Measurements from ENCODE around the gene COL8A2. TPM values are rescaled to one million over a fixed set of nuclear protein-coding genes. Genes with fewer than 3 reads are reported as not detected.

Gene COL8A2
- total RNA-seq, 2 donors from 2014 or later = 0.18 to 0.40 TPM

DNA sequence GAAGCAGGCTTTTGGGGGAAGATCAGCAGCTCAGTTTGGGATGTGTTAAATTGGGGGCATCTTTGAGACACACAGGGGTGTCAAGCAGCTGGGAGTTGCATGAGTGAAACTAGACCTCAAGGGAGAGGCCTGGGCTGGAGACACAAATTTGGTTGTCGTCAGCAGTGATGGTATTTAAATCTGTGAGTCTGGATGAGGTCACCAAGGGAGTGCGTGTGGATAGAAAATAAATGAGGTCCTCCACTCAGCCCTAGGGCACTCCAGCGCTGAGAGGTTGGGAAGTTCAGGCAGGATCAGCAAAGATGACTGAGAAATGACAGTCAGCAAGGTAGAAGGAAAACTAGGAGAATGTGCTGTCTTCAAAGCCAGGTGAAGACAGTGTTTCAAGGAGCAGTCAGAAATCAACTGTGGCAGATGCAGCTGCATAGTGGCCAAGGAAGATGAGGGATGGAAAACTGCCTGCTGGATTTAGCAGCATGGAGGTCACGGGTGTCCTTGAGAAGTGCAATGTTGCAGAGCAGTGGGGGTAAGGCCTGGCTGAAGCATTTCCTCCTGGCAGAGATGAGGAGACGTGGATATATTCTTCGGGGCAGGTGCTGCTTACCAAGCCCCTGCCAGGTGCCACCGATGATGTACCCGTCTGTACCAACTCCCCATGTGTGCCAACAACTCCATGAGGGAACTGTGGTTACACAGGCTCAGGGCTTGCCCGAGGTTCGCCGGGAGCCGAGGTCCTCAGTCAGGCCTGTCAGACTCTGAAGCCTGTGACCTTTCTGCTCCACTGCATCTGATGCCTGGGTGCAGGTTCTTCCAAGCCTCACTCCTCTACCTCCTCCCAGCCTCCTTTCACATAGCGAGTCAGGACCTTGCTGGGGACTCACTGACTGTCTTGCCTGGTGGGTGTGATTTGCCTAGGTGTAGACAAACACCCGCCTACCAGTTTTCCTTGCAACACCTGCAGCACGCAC, 42.2 kb upstream of the COL8A2 start:
- Histone ChIP-seq H3K4me3 (ENCODE audit: low read length) (no peak overlapping the region), H3K27ac (ENCODE audit: low read depth, low read length) (no peak overlapping the region), H3K27me3 (ENCODE audit: control insufficient read depth, insufficient read depth, low read length, poor library complexity, severe bottlenecking) (no peaks in the 10 kb centered on the region), H3K4me1 (ENCODE audit: control insufficient read depth, insufficient read depth, low read length) (peaks cover 3% of the 10 kb centered on the region), H3K36me3 (ENCODE audit: control insufficient read depth, insufficient read depth, low read length) (peaks cover 63% of the 10 kb centered on the region), H3K9ac (ENCODE audit: extremely low read depth, low read length, poor library complexity, severe bottlenecking) (no peak overlapping the region), H3K9me3 (ENCODE audit: control insufficient read depth, low read length) (no peaks in the 10 kb centered on the region)
- Mint-ChIP-seq H3K27me3 (ENCODE audit: insufficient read depth) (no peaks in the 10 kb centered on the region), H3K36me3 (ENCODE audit: low read depth) (peaks cover 50% of the 10 kb centered on the region), H3K27ac (peak overlapping the region; percentile 21), H3K4me1 (peaks cover 33% of the 10 kb centered on the region), H3K9me3 (no peaks in the 10 kb centered on the region), H3K4me3 (no peak overlapping the region)
- TF ChIP-seq, protein P1, sequence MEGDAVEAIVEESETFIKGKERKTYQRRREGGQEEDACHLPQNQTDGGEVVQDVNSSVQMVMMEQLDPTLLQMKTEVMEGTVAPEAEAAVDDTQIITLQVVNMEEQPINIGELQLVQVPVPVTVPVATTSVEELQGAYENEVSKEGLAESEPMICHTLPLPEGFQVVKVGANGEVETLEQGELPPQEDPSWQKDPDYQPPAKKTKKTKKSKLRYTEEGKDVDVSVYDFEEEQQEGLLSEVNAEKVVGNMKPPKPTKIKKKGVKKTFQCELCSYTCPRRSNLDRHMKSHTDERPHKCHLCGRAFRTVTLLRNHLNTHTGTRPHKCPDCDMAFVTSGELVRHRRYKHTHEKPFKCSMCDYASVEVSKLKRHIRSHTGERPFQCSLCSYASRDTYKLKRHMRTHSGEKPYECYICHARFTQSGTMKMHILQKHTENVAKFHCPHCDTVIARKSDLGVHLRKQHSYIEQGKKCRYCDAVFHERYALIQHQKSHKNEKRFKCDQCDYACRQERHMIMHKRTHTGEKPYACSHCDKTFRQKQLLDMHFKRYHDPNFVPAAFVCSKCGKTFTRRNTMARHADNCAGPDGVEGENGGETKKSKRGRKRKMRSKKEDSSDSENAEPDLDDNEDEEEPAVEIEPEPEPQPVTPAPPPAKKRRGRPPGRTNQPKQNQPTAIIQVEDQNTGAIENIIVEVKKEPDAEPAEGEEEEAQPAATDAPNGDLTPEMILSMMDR (conservative IDR thresholded peaks at IDR 0.05) = no peak
- 93 to 94% methylated on average over 12 to 15 of the region's 15 CpGs for WGBS, 2 experiments (ENCODE audit: insufficient coverage in 1 of 2, insufficient read length in 1 of 2)
- no peak for DNase-seq

DNA sequence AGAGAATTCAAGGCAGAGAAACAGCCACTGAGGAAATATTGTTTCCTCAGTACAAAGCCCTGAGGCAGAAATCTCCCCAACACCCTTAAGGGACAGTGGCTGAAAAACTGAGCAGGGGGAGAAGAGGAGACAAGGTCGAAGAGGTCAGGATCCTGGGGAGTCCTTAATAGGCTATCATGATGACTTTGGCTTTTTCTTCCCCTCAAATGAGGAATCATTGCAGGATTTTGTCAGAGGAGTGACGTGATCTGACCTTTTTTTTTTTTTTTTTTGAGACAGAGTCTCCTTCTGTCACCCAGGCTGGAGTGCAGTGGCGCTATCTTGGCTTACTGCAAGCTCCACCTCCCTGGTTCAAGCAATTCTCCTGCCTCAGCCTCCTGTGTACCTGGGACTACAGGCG, 41.1 kb upstream of the COL8A2 start:
- Mint-ChIP-seq H3K27me3 (ENCODE audit: insufficient read depth) (no peaks in the 10 kb centered on the region), H3K4me3 (no peak overlapping the region), H3K4me1 (peaks cover 44% of the 10 kb centered on the region), H3K9me3 (no peaks in the 10 kb centered on the region), H3K36me3 (ENCODE audit: low read depth) (peaks cover 42% of the 10 kb centered on the region), H3K27ac (peak overlapping the region; percentile 62)
- Histone ChIP-seq H3K4me1 (ENCODE audit: control insufficient read depth, insufficient read depth, low read length) (peaks cover 11% of the 10 kb centered on the region), H3K27ac (ENCODE audit: low read depth, low read length) (no peak overlapping the region), H3K4me3 (ENCODE audit: low read length) (no peak overlapping the region), H3K9me3 (ENCODE audit: control insufficient read depth, low read length) (no peaks in the 10 kb centered on the region), H3K36me3 (ENCODE audit: control insufficient read depth, insufficient read depth, low read length) (peaks cover 55% of the 10 kb centered on the region), H3K27me3 (ENCODE audit: control insufficient read depth, insufficient read depth, low read length, poor library complexity, severe bottlenecking) (no peaks in the 10 kb centered on the region), H3K9ac (ENCODE audit: extremely low read depth, low read length, poor library complexity, severe bottlenecking) (no peak overlapping the region)
- no peak for DNase-seq
- WGBS, 2 experiments (ENCODE audit: insufficient coverage in 1 of 2, insufficient read length in 1 of 2) = 69 to 92% methylated on average over 2 to 4 of the region's 4 CpGs
- TF ChIP-seq, protein P1 (conservative IDR thresholded peaks at IDR 0.05) = no peak

DNA sequence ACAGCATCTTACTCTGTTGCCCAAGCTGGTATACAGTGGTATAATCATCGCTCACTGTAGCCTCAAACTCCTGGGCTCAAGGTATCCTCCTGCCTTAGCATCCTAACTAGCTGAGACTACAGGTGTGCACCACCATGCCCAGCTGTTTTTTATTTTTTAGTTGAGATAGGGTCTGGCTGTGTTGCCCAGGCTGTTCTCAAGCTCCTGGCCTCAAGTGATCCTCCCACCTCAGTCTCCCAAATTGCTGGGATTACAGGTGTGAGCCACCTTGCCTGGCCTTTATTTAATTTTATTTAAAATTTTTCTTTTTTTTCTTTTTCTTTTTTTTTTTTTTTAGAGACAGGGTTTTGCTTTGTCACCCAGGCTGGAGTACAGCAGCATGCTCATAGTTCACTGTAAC, 40.1 kb upstream of the COL8A2 start:
- H3K36me3 ChIP-seq (ENCODE audit: control insufficient read depth, insufficient read depth, low read length) = peaks cover 49% of the 10 kb centered on the region
- no peaks in the 10 kb centered on the region for H3K27me3 ChIP-seq (ENCODE audit: control insufficient read depth, insufficient read depth, low read length, poor library complexity, severe bottlenecking)
- H3K9ac ChIP-seq (ENCODE audit: extremely low read depth, low read length, poor library complexity, severe bottlenecking) = no peak overlapping the region
- no peaks in the 10 kb centered on the region for H3K9me3 ChIP-seq (ENCODE audit: control insufficient read depth, low read length)
- no peaks in the 10 kb centered on the region for H3K27me3 Mint-ChIP-seq (ENCODE audit: insufficient read depth)
- no peak overlapping the region for H3K4me3 ChIP-seq (ENCODE audit: low read length)
- H3K9me3 Mint-ChIP-seq = no peaks in the 10 kb centered on the region
- H3K4me1 ChIP-seq (ENCODE audit: control insufficient read depth, insufficient read depth, low read length) = peaks cover 21% of the 10 kb centered on the region
- H3K27ac Mint-ChIP-seq = no peak overlapping the region
- 90 to 100% methylated on average over 1 of the region's 1 CpG for WGBS, 2 experiments (ENCODE audit: insufficient coverage in 1 of 2, insufficient read length in 1 of 2)
- TF ChIP-seq, protein P1 (conservative IDR thresholded peaks at IDR 0.05) = no peak
- H3K4me3 Mint-ChIP-seq = no peak overlapping the region
- H3K27ac ChIP-seq (ENCODE audit: low read depth, low read length) = no peak overlapping the region
- H3K36me3 Mint-ChIP-seq (ENCODE audit: low read depth) = peaks cover 35% of the 10 kb centered on the region
- no peak for DNase-seq
- peaks cover 49% of the 10 kb centered on the region for H3K4me1 Mint-ChIP-seq

Measured in endodermal cell (in vitro differentiated cells).